NCI-H2227 treated with DMSO at 0.1 percent for 48 hours (cell line): Measurements from ENCODE around the gene SMIM7.
"Not testable (repeated sequence)": the region's sequence is repeated elsewhere in the genome, so short reads cannot be mapped to it uniquely, and the experiment has no call there.

Experiments used
- DNase-seq: peaks from one replicate; lab custom pipeline; 2025; lab: John Stamatoyannopoulos, UW

Gene SMIM7

GRCh38 chr19:16659832-16660708 lies at the start of gene SMIM7:
SMIM7 (minus strand) TSS chr19:16660144; CDS start chr19:16660110, 34 bp downstream.
- DNase-seq, result peak; percentile 93

GRCh38 chr19:16703677-16704076 lies 43.7 kb upstream of the SMIM7 start:
- DNase-seq, result no peak

- no peak for DNase-seq
Observed at GRCh38 chr19:16702123-16702522, 42.2 kb upstream of the SMIM7 start.

- no peak for DNase-seq
Observed at GRCh38 chr19:16698914-16699313, 39.0 kb upstream of the SMIM7 start.

- no peak for DNase-seq
Observed at GRCh38 chr19:16688084-16688483, 28.1 kb upstream of the SMIM7 start.

- DNase-seq, result no peak
Observed at GRCh38 chr19:16684216-16684615, 24.3 kb upstream of the SMIM7 start.

- DNase-seq, result no peak
Observed at GRCh38 chr19:16682539-16682938, 22.6 kb upstream of the SMIM7 start.

GRCh38 chr19:16679811-16680210 lies 19.9 kb upstream of the SMIM7 start:
- no peak for DNase-seq

- DNase-seq, result no peak
Observed at GRCh38 chr19:16678498-16678897, 18.6 kb upstream of the SMIM7 start.

- DNase-seq, result no peak
Observed at GRCh38 chr19:16677055-16677454, 17.1 kb upstream of the SMIM7 start.

- DNase-seq, result no peak
Observed at GRCh38 chr19:16676101-16676798, 16.3 kb upstream of the SMIM7 start.

- not testable (repeated sequence) for DNase-seq
Observed at GRCh38 chr19:16673839-16674238, 13.9 kb upstream of the SMIM7 start.

GRCh38 chr19:16673231-16673630 lies 13.3 kb upstream of the SMIM7 start:
- no peak for DNase-seq

- DNase-seq, result no peak
Observed at GRCh38 chr19:16671652-16672274, 11.8 kb upstream of the SMIM7 start.

- DNase-seq, result no peak
Observed at GRCh38 chr19:16670291-16670690, 10.3 kb upstream of the SMIM7 start.

- not testable (repeated sequence) for DNase-seq
Observed at GRCh38 chr19:16668702-16669101, 8.8 kb upstream of the SMIM7 start.

- DNase-seq, result no peak
Observed at GRCh38 chr19:16668176-16668575, 8.2 kb upstream of the SMIM7 start.

- DNase-seq, result no peak
Observed at GRCh38 chr19:16661480-16662034, 1.6 kb upstream of the SMIM7 start.

GRCh38 chr19:16660763-16661479 lies 977 bp upstream of the SMIM7 start, which contains the start of gene TMEM38A:
TMEM38A (plus strand) TSS chr19:16661139; CDS start chr19:16661218, 79 bp downstream.
- no peak for DNase-seq

GRCh38 chr19:16659464-16659831 lies 496 bp downstream of the SMIM7 start:
- no peak for DNase-seq

- no peak for DNase-seq
Observed at GRCh38 chr19:16657384-16657783, 2.6 kb downstream of the SMIM7 start.

GRCh38 chr19:16655727-16656126 lies 4.2 kb downstream of the SMIM7 start:
- no peak for DNase-seq
